Common myeloid progenitor, CD34-positive (primary cell): ENCODE measurements around the gene BBS9.
A peak's percentile ranks its signal among the peaks of the same experiment; 100 is the strongest.
"Not testable (repeated sequence)": the region's sequence is repeated elsewhere in the genome, so short reads cannot be mapped to it uniquely, and the experiment has no call there.

ENCODE experiments used
- CTCF ChIA-PET: fragments of 350-600 bp; sonication (Branson Sonifier 250); formaldehyde crosslinking; loops from one replicate; lab custom pipeline; 2021; ENCODE audit warnings: antibody characterized with exemption; lab: Charles Lee
- POLR2A ChIA-PET: fragments of 350-600 bp; sonication (Branson Sonifier 250); formaldehyde crosslinking; loops from one replicate; lab custom pipeline; 2021; ENCODE audit warnings: antibody characterized with exemption; lab: Charles Lee
- DNase-seq, 3 donors: peaks; one replicate each; pipeline versions ENCODE4 v3.0.0 to v3.0.0-alpha.2; 2013
- H3K27ac ChIP-seq, 2 experiments: 1 replicate in 1 of 2; 2 replicates in 1 of 2; pipeline ENCODE4 v1.7.0; 2013; ENCODE audit warnings: inconsistent platforms in 2 of 2, low read length in 2 of 2, mild to moderate bottlenecking in 2 of 2, low read depth in 1 of 2, moderate library complexity in 1 of 2; ENCODE audit not compliant: severe bottlenecking in 2 of 2, insufficient read depth in 1 of 2, poor library complexity in 1 of 2
- H3K27me3 ChIP-seq, 5 experiments: replicated peaks in 2 of 5; 1 replicate in 3 of 5; 2 replicates in 2 of 5; pipeline versions ENCODE4 v1.6.1 to v1.7.0; 2013; ENCODE audit warnings: low read length in 4 of 5, mild to moderate bottlenecking in 2 of 5, moderate library complexity in 2 of 5, inconsistent platforms in 1 of 5; ENCODE audit not compliant: insufficient read depth in 5 of 5, control insufficient read depth in 4 of 5
- H3K36me3 ChIP-seq, 4 experiments: 1 replicate in 2 of 4; 2 replicates in 2 of 4; pipeline versions ENCODE4 v1.6.1 to v1.7.0; 2013; ENCODE audit warnings: low read length in 3 of 4, control low read depth in 1 of 4, mild to moderate bottlenecking in 1 of 4; ENCODE audit not compliant: control insufficient read depth in 4 of 4, insufficient read depth in 4 of 4
- H3K4me1 ChIP-seq, 4 experiments: 1 replicate in 3 of 4; 2 replicates in 1 of 4; pipeline versions ENCODE4 v1.6.1 to v1.7.1; 2013; ENCODE audit warnings: low read length in 3 of 4, mild to moderate bottlenecking in 3 of 4, control low read depth in 1 of 4, inconsistent platforms in 1 of 4, moderate library complexity in 1 of 4; ENCODE audit not compliant: control insufficient read depth in 4 of 4, insufficient read depth in 4 of 4; ENCODE audit errors: control extremely low read depth in 1 of 4
- H3K4me3 ChIP-seq, 7 experiments: 1 replicate in 4 of 7; 2 replicates in 3 of 7; pipeline versions ENCODE4 v1.5.1 to v1.7.0; 2013; ENCODE audit warnings: mild to moderate bottlenecking in 7 of 7, low read length in 6 of 7, moderate library complexity in 6 of 7, inconsistent platforms in 2 of 7, low read depth in 2 of 7, control low read depth in 1 of 7; ENCODE audit not compliant: insufficient read depth in 4 of 7, control insufficient read depth in 1 of 7; ENCODE audit errors: extremely low read depth in 1 of 7
- H3K9me3 ChIP-seq, 5 experiments: 1 replicate in 4 of 5; 2 replicates in 1 of 5; pipeline versions ENCODE4 v1.6.1 to v1.7.1; 2013; ENCODE audit warnings: low read length in 4 of 5, mild to moderate bottlenecking in 2 of 5, inconsistent platforms in 1 of 5, low read depth in 1 of 5, moderate library complexity in 1 of 5; ENCODE audit not compliant: control insufficient read depth in 4 of 5, insufficient read depth in 2 of 5; ENCODE audit errors: control extremely low read depth in 1 of 5
- WGBS: methylation state at CpG from one replicate; pipeline ENCODE4 v1.1.5; 2013; ENCODE audit not compliant: insufficient coverage; 5-methylcytosine and 5-hydroxymethylcytosine counted together

Gene BBS9

DNA sequence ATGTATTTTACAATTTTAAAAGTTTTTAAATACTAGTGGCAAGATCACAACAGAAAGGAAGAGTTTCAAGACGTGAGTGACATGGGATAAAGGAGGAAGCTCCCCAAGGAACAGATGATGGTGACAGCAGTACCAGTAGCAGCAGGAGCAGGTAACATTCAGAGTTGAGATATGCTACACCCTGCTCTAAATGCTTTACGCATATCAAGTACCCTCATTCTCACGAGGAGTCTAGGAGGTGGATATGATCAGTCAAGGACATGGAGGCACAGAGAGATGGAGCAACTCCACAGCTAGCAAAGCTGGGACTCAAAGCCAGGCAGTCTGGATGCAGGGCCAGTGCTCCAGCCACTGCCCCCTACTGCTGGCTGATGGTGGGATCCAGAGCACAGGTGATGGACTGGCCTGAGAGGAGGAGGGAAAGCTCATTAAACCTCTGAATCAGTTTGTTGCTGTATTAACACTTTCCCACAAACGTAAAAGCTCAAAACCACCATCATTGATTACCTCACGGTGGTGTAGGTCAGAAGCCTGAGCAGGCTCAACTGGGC lies 37.6 kb upstream of the BBS9 start:
- Histone ChIP-seq H3K27ac (no peak overlapping the region), H3K4me3 (no peak overlapping the region), H3K9me3 (no peaks in the 10 kb centered on the region), H3K4me1 (peaks cover 0 to 3% (median 0%) of the 10 kb centered on the region in 4 experiments), H3K27me3 (no peaks in the 10 kb centered on the region), H3K36me3 (peaks cover 7 to 32% (median 18%) of the 10 kb centered on the region in 4 experiments)
- POLR2A ChIA-PET: no interaction called here
- CTCF ChIA-PET: interaction anchor here (0.8 to 1.6 kb wide), 3 partner anchors 9 to 150 kb away, joined by 3 to 4 read pairs (median 3); no protein-coding TSS in a partner anchor
- no peak for DNase-seq
- 91% methylated on average over 5 of the region's 5 CpGs for WGBS

DNA sequence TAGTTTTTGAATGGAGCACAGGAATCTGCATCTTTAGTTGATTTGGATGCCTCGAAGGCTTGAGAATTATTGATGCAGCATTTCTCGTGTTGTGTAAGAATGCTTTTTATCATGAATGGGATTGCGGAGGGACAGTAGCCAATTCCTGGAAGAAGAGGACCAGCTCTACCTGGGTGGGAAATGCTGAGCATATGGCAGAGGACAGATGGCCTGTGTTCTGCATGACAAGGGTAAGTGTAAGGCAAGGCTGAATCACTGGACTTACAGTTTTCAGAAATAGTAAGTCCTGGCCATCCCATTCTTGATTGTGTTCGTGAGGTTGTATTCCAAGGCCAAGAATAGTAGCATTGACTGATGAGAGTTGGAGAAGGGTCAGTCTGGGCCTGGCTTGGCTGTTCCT lies 36.1 kb upstream of the BBS9 start:
- POLR2A ChIA-PET: no interaction called here

DNA sequence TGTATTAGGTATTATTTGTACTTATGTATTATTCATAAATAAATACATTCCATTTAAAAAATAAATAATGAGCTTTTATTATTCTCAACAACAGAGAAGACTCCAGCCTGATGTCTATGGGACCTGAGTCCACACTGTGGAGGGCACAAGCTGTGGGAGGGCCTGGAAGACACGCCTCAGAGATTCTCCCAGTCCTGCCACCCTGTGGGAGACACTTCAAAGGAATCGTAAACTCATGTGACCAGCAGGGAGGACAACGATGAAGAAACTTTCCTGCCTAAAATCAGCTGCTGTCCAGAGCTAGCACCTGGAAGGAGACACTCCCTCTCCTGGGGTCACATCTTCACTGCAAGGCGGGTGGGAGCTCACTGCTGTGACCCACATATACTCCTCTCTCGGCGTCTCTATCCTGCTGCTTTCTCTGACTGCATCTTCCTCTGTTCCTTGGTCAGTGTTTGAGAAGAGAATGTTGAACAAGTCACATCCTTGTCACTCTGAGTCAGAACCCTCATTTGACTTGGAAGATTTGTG lies 34.6 kb upstream of the BBS9 start:
- CTCF ChIA-PET: interaction anchor here (1.0 to 1.1 kb wide), 2 partner anchors 9 to 14 kb away, joined by 3 read pairs; no protein-coding TSS in a partner anchor
- DNase-seq, POLR2A ChIA-PET: not testable (repeated sequence)

More for the DNA sequence above, 36.1 kb upstream of the BBS9 start:
- 100% methylated on average over 4 of the region's 4 CpGs for WGBS
- no peak for DNase-seq
- H3K9me3 ChIP-seq: no peaks in the 10 kb centered on the region
- no peak overlapping the region for H3K4me3 ChIP-seq
- peaks cover 0 to 3% (median 0%) of the 10 kb centered on the region in 4 experiments for H3K4me1 ChIP-seq
- H3K27me3 ChIP-seq: no peaks in the 10 kb centered on the region
- peaks cover 12 to 45% (median 28%) of the 10 kb centered on the region in 4 experiments for H3K36me3 ChIP-seq
- CTCF ChIA-PET: no interaction called here
- H3K27ac ChIP-seq: no peak overlapping the region

GRCh38 chr7:33099154-33099940 lies 30.0 kb upstream of the BBS9 start:
- no peaks in the 10 kb centered on the region for H3K9me3 ChIP-seq
- WGBS: 100% methylated on average over 1 of the region's 4 CpGs
- DNase-seq: no peak
- CTCF ChIA-PET: interaction anchor here (0.9 to 2.8 kb wide), 3 partner anchors 8 to 252 kb away, joined by 3 to 10 read pairs (median 8); no protein-coding TSS in a partner anchor
- no peaks in the 10 kb centered on the region for H3K27me3 ChIP-seq
- no peaks in the 10 kb centered on the region for H3K4me1 ChIP-seq
- no peak overlapping the region for H3K4me3 ChIP-seq
- H3K36me3 ChIP-seq: peaks cover 22 to 77% (median 58%) of the 10 kb centered on the region in 4 experiments
- POLR2A ChIA-PET: no interaction called here
- H3K27ac ChIP-seq: no peak overlapping the region

More for the DNA sequence above, 34.6 kb upstream of the BBS9 start:
- not testable (repeated sequence) for H3K9me3 ChIP-seq, H3K27me3 ChIP-seq, H3K4me3 ChIP-seq, H3K4me1 ChIP-seq
- peaks cover 12 to 59% (median 36%) of the 10 kb centered on the region in 4 experiments for H3K36me3 ChIP-seq
- peak overlapping the region in 1 of 2 experiments; percentile 46 for H3K27ac ChIP-seq
- WGBS: 100% methylated on average over 1 of the region's 6 CpGs

DNA sequence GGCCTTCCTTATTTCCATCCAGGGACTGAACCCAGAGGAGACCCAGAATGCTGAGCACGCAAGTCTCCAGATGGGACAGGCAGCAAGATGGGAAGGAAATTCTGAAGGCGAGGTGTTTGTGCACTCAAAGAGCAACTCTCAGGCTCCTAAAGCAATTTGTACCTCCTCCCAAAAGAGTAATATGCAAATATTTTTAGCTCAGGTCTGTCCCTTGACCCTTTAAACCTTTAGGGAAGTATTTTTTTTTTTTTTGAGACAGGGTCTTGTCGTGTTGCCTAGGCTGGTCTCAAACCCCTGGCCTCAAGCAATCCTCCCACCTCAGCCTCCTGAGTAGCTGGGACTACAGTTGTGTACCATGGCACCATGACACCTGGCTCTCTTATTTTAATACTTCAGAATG lies 28.6 kb upstream of the BBS9 start:
- ChIA-PET POLR2A (no interaction called here), CTCF (interaction anchor here (1.1 to 2.8 kb wide), 4 partner anchors 9 to 254 kb away, joined by 3 to 8 read pairs (median 4); no protein-coding TSS in a partner anchor)
- H3K36me3 ChIP-seq: peaks cover 22 to 71% (median 56%) of the 10 kb centered on the region in 4 experiments
- no peaks in the 10 kb centered on the region for H3K27me3 ChIP-seq
- H3K4me3 ChIP-seq: no peak overlapping the region
- H3K9me3 ChIP-seq: no peaks in the 10 kb centered on the region
- no peaks in the 10 kb centered on the region for H3K4me1 ChIP-seq
- no peak overlapping the region for H3K27ac ChIP-seq
- no peak for DNase-seq
- WGBS: 78% methylated on average over 2 of the region's 3 CpGs

DNA sequence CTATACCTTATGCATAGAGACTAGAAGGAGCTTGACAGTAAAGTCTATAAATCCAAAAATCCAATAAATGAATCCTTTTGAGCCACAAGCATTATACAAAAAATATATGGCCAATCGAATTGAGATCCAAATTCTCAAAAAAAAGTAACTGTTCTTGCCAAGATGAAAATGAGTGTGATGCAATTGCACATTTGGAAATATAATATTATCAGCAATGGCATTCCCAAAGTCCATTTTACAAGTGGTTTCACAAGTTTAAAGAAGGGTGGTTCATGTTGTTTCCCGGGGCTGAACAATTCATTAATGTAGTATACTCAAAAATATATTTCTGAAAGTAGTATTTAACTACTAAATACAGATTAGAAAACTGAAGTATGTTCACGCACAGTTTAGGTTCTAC lies 27.5 kb upstream of the BBS9 start:
- Histone ChIP-seq H3K4me1 (peaks cover 0 to 5% (median 2%) of the 10 kb centered on the region in 4 experiments), H3K9me3 (no peaks in the 10 kb centered on the region), H3K36me3 (peaks cover 15 to 59% (median 47%) of the 10 kb centered on the region in 4 experiments), H3K27ac (no peak overlapping the region), H3K27me3 (no peaks in the 10 kb centered on the region), H3K4me3 (no peak overlapping the region)
- CTCF ChIA-PET: interaction anchor here (1.1 to 2.8 kb wide), 4 partner anchors 10 to 255 kb away, joined by 3 to 8 read pairs (median 4); no protein-coding TSS in a partner anchor
- DNase-seq: no peak
- POLR2A ChIA-PET: interaction anchor here (1.0 kb wide), 1 partner anchor 83 kb away, joined by 4 read pairs; no protein-coding TSS in a partner anchor
- no CpG with 5 or more reads among the region's 3 CpGs for WGBS
